HG02588 (cell line): ENCODE results near the gene AGFG2.
"Not testable (repeated sequence)": the region's sequence is repeated elsewhere in the genome, so short reads cannot be mapped to it uniquely, and the experiment has no call there.

Experiments used
- ATAC-seq: cut with Tn5 transposase; IDR thresholded peaks from one replicate; pipeline ENCODE4 v1.9.1; 2021; ENCODE audit warnings: mild to moderate bottlenecking, moderate library complexity; ENCODE audit not compliant: unreplicated experiment

The AGFG2 gene

DNA sequence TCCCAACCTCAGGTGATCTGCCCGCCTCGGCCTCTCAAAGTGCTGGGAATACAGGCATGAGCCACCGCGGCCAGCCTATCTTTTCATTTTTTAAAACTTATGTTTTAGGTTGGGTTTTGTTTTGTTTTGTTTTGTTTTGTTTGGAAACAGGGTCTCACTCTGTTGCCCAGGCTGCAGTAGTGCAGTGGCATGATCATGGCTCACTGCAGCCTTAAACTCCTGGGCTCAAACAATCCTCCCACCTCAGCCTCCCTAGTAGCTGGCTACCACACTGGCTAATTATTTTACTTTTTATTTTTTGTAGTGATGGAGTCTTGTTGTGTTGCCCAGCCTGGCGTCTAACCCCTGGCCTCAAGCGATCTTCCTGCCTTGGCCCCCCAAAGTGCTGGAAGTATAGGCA, 19.4 kb upstream of the AGFG2 start:
- ATAC-seq, result no peak

DNA sequence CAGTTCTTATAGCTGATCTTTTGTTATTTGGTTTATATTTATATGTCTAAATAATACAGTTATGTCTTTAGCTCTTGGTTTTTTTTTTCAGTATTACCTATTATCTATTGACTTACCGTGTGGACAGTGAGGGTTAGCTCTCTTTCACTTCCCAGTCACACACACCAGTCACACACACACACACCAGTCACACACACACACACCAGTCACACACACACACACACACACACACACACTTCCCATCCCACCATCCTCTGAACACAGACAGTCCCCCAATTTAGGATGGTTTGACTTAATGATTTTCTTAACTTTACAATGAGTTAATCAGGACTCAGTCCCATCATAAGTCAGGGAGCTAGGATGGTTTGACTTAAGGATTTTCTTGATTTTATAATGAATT, 18.9 kb upstream of the AGFG2 start:
- no peak for ATAC-seq

DNA sequence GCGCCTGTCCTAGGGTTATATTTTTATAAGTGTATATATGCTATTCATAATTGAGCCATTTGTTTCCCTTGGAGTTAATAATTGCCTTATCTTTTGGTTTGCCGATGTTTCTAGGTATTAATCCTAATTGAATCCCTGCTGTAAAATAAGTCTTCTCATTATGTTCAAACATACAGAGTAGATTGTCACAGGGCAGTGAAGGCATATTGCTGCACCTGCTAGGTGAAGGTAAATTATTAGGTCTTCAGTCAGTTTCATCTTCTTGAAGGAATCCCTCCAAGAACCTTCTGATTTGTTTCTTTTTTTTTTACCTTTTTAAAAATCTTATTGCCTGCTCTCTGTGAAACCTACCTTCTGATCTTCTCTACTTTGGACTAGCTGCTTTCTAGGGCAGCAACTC, 17.9 kb upstream of the AGFG2 start:
- ATAC-seq, result no peak

DNA sequence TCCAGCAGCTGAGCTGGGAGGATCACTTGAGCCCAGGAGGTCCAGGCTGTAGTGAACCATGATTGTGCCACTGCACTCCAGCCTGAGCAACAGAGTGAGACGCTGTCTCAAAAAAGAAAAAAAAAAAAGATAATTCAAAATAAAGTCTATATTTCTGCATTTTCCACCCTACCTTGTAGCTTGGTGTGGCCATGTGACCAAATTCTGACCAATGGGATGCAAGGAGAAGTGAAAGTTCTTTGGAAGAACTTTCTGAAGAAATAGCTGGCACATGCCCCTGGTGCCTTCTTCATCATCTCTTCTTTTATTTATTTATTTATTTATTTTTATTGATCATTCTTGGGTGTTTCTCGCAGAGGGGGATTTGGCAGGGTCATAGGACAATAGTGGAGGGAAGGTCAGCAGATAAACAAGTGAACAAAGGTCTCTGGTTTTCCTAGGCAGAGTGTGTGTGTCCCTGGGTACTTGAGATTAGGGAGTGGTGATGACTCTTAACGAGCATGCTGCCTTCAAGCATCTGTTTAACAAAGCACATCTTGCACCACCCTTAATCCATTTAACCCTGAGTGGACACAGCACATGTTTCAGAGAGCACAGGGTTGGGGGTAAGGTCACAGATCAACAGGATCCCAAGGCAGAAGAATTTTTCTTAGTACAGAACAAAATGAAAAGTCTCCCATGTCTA, 17.0 kb upstream of the AGFG2 start:
- not testable (repeated sequence) for ATAC-seq

DNA sequence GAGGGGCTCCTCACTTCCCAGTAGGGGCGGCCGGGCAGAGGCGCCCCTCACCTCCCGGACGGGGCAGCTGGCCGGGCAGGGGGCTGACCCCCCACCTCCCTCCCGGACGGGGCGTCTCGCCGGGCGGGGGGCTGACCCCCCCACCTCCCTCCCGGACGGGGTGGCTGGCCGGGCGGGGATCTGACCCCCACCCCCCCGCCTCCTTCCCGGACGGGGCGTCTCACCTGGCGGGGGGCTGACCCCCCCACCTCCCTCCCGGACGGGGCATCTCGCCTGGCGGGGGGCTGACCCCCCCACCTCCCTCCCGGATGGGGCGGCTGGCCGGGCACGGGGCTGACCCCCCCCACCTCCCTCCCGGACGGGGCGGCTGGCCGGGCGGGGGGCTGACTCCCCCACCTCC, 15.8 kb upstream of the AGFG2 start:
- ATAC-seq, result not testable (repeated sequence)

DNA sequence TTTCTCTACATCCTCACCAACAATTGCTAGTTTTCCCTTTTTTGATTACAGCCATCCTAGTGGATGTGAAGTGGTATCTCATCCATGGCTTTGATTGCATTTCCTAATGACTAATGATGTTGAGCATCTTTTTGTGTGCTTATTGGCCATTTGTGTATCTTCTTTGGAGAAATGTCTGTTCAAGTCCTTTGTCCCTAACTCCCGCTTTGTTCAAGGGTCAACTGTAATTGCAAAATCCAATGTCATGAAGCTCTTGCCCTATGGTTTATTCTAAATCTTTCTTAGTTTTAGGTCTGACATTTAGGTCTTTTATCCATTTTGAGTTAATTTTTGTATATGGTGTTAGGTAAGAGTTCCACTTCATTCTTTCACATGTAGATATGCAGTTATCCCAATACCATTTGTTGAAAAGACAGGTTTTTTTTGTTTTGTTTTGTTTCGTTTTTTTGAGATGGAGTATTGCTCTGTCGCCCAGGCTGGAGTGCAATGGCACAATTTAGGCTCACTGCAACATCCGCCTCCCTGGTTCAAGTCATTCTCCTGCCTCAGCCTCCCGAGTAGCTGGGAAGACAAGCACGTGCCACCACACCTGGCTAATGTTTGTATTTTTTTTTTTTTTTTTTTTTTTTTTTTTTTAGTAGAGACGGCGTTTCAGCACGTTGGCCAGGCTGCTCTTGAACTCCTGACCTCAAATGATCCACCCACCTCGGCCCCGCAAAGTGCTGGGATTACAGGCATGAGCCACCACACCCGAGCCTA, 10.7 kb upstream of the AGFG2 start:
- ATAC-seq, result not testable (repeated sequence)

DNA sequence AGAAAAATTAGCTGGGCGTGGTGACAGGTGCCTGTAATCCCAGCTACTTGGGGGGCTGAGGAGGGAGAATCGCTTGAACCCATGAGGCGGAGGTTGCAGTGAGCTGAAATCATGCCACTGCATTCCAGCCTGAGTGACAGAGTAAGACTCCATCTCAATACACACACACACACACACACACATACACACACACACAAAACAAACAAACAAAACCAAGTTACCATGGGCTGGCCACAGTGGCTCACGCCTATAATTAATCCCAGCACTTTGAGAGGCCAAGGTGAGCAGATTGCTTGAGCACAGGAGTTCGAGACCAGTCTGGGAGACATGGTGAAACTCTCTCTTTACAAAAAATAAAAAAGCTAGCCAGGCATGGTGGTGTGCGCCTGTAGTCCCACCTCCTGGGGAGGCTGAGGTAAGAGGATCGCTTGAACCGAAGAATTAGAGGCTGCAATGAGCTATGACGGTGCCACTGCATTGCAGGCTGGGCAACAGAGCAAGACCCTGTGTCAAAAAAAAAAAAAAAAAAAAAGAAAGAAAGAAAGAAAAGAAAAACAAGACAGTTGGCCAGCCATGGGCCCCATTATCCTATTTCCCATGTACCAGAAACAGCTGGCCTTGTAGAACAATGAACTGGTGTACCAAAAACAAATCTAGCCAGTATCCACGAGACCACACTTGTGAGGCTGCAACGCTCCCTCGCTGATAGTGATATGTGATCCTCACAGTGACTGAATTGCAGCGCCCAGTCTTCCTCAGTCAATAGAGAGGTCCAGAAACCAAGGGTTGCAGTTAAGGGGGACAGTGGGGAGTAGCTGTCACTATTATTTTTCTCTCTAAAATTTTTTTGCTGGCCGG, 6.6 kb upstream of the AGFG2 start:
- ATAC-seq, result no peak

DNA sequence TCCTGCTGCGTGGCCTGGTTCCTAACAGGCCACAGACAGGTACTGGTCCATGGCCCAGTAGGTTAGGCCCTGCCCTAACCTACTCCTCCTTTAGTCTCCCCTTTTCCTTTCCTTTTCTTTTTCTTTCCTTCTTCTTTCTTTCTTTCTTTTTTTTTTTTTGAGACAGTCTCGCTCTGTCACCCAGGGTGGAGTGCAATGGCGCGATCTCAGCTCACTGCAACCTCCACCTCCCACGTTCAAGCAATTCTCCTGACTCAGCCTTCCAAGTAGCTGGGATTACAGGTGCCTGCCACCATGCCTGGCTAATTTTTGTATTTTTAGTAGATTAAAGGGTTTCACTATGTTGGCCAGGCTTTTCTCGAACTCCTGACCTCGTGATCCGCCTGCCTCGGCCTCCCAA, 3.0 kb upstream of the AGFG2 start:
- ATAC-seq, result not testable (repeated sequence)

DNA sequence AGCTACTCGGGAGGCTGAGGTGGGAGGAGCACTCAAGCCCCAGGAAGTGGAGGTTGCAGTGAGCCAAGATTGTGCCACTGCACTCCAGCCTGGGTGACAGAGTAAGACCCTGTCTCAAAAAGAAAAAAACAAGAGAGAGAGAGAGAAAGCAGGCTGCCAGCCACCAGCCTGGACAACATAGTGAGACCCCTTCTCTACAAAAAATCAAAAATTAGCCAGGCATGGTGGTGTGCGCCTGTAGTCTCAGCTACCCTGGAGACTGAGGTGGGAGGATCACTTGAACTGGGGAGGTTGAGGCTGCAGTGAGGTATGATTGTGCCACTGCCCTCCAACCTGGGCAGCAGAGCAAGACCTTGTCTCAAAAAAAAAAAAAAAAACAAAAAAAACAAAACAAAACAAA, 2.3 kb upstream of the AGFG2 start:
- not testable (repeated sequence) for ATAC-seq

DNA sequence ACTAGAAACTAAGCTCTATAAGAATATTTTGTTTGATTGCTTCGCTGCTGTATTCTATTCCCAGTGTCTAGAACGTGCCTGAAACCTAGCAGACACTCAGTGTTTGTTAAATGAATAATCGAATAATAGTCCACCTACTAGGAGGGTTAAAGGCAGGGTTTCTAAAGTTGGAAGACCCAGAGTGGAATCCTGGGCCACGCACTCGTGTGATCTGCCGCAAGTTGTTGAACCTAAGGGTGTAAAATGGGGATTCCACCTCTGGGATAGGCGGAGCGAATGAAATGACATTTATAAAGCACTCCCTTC, 702 bp upstream of the AGFG2 start:
- no peak for ATAC-seq

DNA sequence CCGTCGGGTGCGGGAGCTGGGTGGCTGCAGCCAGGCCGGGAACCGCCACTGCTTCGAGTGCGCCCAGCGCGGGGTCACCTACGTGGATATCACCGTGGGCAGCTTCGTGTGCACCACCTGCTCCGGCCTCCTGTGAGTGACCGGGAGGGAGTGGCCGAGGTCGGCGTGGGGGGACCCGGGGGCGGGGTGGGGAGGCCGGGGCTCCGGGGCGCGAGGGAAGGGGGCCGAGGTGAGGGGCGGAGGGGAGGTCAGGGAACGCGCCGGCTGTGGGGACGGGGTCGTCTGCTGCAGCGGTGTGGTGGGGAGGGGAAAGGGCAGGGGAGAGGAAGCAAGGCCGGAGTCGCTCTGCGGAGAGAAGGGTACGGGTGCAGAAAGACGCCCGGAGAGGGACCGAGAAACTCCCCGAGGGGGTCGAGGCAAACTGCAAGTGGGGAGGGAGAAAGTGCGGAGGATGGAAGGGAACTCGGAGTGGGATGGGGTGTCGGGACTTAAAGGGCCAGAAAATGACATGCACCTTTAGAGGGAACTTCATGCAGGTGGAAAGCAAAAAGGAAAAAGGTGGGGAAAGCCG, 518 bp downstream of the AGFG2 start:
- no peak for ATAC-seq

DNA sequence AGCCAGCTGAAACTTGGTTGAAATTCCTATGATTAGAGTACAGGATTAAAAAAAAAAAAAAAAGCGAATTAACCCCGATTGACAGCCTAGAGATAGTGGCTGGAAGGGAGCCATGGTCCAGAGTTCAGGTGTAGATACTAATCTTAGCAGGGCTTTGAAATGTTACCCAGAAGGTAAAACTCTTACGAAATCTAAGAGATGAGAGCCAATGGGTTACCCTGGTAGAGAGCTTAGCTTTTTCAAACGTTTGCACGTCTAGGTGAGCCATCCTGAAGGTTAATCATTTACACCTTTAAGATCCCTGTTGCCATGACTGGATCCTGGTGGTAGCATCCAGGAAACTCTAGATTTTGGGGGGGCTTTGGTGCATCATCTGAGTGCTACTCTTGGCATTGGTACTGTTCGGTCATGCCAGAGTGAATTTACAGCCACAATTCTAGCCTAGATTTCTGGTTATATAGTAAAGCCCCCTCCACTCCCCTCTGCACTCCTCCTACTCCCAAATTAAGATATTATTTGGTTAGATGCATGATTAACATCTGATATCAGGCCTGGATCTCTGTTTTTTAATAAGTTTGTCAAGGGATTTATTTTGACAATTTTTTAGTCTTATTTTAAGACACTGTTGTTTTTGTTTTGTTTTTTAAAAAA, 1.2 kb downstream of the AGFG2 start:
- no peak for ATAC-seq

DNA sequence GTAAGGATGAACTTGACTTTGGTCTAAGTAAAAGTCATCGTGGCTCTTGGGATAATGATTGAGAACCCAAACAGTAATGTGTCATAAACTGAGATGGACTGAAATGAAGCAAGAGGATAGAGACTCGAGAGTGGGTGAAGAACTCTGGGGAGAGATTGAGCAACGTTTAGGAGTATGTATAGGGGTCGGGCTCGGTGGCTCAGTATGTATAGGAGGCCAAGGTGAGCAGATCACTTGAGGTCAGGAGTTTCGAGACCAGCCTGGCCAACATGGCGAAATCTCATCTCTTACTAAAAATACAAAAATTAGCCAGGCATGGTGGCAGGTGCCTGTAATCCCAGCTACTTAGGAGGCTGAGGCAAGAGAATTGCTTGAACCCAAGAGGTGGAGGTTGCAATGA, 2.3 kb downstream of the AGFG2 start:
- not testable (repeated sequence) for ATAC-seq

DNA sequence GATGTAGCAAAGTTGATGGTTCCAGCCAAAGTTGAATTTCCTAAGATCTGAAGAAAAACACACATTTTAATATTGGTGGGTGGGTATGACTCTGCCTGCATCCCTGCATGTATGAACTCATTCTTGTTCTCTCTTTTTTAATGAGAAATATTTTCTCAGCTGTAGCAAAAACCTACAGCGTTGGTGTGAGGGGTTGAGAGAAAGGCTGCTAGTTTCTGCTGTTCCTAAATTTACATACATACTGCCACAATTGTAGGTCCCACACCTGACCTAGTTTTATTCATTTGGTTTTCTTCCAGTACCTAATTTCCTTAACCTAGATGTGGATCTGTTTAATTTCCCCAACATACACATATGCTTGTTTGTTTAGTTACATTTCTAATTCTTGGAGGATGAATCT, 4.6 kb downstream of the AGFG2 start:
- ATAC-seq, result no peak

DNA sequence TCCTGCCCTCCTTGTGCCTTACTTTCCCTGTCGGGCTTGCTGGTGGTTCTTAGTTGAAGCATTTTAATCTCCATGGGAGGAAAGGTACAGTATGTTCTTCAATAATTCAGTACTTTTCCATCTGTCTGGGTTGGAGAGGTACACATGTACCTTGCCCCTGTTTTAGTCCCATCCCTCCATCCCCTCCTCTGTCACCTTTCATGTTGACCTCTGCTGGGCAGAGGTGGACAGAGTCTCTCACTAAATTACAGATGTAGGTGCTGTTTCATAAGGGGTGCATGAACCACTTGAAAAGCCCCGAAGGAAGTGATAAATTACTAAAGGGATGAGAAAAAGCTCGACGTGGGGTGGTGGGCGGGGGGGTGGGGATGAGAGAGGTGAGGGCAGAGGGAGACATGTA, 5.4 kb downstream of the AGFG2 start:
- ATAC-seq, result no peak

DNA sequence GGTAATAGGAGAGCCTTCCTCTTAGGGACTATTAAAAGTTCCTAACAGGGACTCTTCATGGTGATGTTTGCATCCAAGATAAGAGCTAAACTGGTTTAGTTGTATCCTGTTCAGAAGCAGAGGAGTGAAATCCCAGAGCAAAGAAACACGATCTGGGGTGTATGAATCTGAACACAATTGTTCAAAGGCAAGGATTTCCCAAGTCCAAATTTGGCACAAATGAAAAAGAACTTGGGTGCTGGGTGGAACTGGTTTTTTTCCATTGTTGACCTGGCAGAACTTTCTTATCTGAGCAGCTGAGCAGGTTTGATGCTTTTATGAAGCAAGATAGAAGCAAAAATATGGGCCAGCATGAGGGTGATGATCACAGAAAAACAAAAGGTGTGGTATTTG, 6.0 kb downstream of the AGFG2 start:
- ATAC-seq, result no peak

DNA sequence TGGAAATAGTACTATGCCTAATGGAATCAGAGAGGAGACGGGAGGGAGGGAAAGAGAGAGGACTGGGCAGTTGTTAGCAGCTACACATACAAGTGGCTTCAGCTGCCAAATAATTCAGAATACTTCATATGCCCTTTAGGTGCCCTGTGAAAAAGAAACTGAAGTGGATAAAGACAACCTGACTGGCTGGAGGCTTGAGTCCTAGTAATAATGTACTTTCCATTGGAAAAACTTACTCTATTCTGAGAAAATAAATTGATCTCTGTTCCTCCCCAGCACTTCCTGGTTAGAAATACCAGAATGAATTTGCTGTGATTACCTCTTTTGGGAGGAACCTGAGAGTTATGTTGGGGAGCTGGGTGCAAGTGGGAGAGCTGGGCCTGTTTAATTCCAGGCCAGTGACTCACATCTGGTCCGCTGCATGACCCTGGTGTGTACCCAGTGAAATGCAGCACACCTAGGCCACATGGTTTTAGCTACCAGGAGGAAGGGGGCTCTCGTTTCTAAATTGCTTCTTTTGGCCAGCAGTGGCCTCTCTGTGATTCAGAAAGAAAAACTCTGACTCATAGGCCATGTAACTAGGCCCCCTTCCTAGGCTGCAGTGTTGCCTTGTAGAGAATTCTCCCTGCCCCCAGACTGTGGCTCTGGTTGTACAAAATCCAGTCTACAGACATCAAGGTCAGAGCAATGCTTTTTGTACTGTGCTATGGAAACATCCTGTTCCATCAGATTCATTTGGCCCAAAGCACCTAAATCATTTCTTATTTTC, 6.5 kb downstream of the AGFG2 start:
- ATAC-seq, result peak; percentile 45

DNA sequence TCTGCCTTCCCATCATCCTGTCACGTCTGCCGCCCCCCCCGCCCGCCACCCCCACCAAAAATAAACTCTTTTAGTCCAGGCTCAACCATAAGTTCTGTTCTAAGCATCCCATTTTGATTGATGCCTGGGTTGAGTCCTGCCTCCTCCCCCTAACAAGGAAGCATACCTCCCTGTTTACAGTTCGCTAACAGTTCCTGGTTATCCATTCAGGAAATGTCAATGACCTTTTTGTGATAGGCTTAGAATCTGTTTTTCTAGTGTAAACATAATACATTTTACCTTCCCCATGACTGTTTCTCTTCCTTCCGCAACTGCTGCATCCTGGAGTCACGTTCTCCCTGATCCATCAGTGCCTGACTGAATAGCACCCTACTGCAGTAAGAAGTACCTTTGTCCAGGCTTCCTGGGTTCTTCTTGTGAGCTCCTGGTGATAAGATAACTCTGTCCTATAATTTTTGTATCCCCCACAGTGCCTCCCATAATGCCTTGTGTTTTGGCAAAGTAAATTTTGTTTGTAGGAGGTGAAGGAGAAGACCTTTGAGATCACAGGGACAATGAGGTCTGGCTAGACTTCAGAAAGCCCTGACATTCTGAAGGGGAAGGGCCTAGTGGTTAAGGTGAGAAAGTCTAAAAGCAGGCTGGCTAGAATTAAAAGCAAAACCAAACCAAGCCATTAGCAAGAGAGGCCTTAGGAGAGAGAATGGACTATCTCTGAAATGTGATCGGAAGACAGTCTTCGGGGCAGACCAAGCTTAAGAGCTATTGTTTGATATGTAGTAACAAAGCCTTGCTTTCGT, 7.3 kb downstream of the AGFG2 start:
- peak; percentile 46 for ATAC-seq
